Esophagus muscularis mucosa (tissue), 4 donors: Measurements from ENCODE around the gene ALKBH6.

Experiments
- CTCF ChIP-seq, 3 experiments: fragments of 200-600 bp in 2 of 3; fragments of 450-650 bp in 1 of 3; sonication (generic) in 2 of 3; IDR thresholded peaks; one replicate each; pipeline ENCODE4 v1.5.1; 2017 to 2019; ENCODE audit warnings: antibody characterized with exemption in 3 of 3, mild to moderate bottlenecking in 2 of 3, moderate library complexity in 1 of 3
- EP300 ChIP-seq: sonication (generic); formaldehyde crosslinking; IDR thresholded peaks from one replicate; pipeline ENCODE4 v1.6.1; 2017; ENCODE audit warnings: antibody characterized with exemption
- POLR2AphosphoS5 ChIP-seq, 2 donors: sonication (generic); formaldehyde crosslinking; IDR thresholded peaks; one replicate each; pipeline ENCODE4 v1.6.1; 2017; ENCODE audit warnings: antibody characterized with exemption in 2 of 2

DNA sequence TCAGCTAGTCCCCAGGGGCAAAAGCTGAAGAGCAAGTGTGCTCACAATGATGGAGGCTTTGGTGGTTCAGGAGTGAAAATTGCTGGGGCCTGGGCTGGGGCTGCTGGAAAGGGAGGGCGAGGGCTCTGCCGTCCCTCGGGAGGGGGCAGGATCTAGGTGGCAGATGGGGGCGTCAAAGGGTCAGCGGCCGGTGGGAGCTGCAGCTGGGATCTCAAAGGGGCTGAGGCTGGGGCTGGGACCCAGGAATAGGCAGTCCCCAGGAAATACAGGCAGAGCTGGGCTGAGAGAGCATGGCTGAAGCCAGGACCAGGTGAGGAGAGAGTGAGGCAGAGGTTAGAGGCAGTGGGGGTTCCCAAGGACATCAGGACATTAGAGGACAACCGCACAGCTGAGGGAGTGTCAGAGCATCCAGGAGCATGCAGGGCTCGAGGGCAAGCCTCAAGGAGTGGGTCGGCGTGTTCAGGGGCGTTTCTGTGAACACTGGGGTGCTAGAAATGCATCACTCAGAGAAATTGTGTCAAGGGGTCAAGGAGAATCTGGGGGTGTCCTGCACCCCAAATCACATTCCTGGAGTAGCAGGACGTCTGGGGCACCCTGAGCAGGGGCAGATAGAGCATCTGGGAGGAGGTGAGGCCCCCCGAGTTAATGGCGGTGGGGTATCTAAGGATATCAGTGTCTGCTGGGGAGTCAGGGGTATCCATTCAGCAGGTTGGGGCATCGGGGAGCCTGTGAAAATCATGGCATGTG lies 4.2 kb downstream of the ALKBH6 start:
- no peak for TF ChIP-seq CTCF (IDR thresholded peaks at IDR 0.05)
- no peak for TF ChIP-seq EP300
- TF ChIP-seq POLR2AphosphoS5 (IDR thresholded peaks at IDR 0.05) = no peak
